Measurements from ENCODE around the gene NRCAM. TPM values are rescaled to one million over a fixed set of nuclear protein-coding genes. Genes with fewer than 3 reads are reported as not detected.

The NRCAM gene
- total RNA-seq, 2 donors from 2014 or later: 17.9 to 28.2 TPM

DNA sequence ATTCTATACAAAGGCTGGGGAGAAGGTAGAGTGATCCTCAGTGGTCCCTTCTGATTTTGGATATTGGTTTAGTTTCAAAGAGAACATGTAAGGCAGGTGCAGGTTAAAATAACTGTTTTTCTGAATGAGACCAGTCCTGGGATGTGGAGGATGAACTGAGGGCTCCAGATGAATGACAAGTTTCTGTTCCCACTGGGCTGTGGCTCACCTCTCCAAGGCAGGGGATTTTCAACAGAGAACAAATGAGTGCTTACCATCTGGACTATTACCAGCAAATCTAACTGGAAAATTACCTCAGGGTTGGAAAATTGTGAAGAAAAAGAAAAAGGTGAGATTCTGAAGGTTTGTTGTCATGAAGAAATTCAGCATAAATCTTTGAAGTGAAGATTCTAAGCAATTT lies 334.1 kb downstream of the NRCAM start:
- no peaks in the 10 kb centered on the region for H3K27me3 Mint-ChIP-seq (ENCODE audit: insufficient read depth)
- no peaks in the 10 kb centered on the region for H3K4me1 ChIP-seq (ENCODE audit: control insufficient read depth, insufficient read depth, low read length)
- no peaks in the 10 kb centered on the region for H3K27me3 ChIP-seq (ENCODE audit: control insufficient read depth, insufficient read depth, low read length, poor library complexity, severe bottlenecking)
- no peaks in the 10 kb centered on the region for H3K4me1 Mint-ChIP-seq
- TF ChIP-seq, protein P1, sequence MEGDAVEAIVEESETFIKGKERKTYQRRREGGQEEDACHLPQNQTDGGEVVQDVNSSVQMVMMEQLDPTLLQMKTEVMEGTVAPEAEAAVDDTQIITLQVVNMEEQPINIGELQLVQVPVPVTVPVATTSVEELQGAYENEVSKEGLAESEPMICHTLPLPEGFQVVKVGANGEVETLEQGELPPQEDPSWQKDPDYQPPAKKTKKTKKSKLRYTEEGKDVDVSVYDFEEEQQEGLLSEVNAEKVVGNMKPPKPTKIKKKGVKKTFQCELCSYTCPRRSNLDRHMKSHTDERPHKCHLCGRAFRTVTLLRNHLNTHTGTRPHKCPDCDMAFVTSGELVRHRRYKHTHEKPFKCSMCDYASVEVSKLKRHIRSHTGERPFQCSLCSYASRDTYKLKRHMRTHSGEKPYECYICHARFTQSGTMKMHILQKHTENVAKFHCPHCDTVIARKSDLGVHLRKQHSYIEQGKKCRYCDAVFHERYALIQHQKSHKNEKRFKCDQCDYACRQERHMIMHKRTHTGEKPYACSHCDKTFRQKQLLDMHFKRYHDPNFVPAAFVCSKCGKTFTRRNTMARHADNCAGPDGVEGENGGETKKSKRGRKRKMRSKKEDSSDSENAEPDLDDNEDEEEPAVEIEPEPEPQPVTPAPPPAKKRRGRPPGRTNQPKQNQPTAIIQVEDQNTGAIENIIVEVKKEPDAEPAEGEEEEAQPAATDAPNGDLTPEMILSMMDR (conservative IDR thresholded peaks at IDR 0.05): no peak
- H3K9me3 Mint-ChIP-seq: no peaks in the 10 kb centered on the region
- H3K27ac ChIP-seq (ENCODE audit: low read depth, low read length): no peak overlapping the region
- no peaks in the 10 kb centered on the region for H3K36me3 Mint-ChIP-seq (ENCODE audit: low read depth)
- H3K27ac Mint-ChIP-seq: no peak overlapping the region
- H3K36me3 ChIP-seq (ENCODE audit: control insufficient read depth, insufficient read depth, low read length): no peaks in the 10 kb centered on the region
- H3K9me3 ChIP-seq (ENCODE audit: control insufficient read depth, low read length): no peaks in the 10 kb centered on the region
- no peak overlapping the region for H3K4me3 Mint-ChIP-seq
- H3K4me3 ChIP-seq (ENCODE audit: low read length): no peak overlapping the region
- H3K9ac ChIP-seq (ENCODE audit: extremely low read depth, low read length, poor library complexity, severe bottlenecking): no peak overlapping the region
- no peak for DNase-seq

DNA sequence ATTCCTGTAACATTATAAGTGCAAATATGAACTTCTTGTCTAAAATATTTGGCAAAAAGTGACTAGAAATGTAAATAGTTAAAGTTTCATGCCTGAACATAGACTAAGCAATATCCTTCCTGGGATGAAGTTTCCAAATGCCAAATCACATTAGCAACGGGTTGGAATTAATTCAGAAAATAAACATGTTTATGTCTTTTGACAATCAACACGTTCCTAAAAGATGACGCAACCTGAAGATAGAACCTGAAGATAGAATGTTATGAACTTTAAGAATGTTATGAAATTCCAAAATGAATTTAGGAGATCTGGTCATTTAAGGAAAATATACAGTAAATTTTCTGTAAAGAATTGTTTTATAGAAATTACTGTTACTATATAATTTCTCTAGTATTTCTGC lies 335.3 kb downstream of the NRCAM start:
- TF ChIP-seq, protein P1 (conservative IDR thresholded peaks at IDR 0.05): no peak
- Mint-ChIP-seq H3K27me3 (ENCODE audit: insufficient read depth) (no peaks in the 10 kb centered on the region), H3K27ac (no peak overlapping the region), H3K9me3 (no peaks in the 10 kb centered on the region), H3K36me3 (ENCODE audit: low read depth) (no peaks in the 10 kb centered on the region), H3K4me1 (no peaks in the 10 kb centered on the region), H3K4me3 (no peak overlapping the region)
- Histone ChIP-seq H3K27me3 (ENCODE audit: control insufficient read depth, insufficient read depth, low read length, poor library complexity, severe bottlenecking) (no peaks in the 10 kb centered on the region), H3K36me3 (ENCODE audit: control insufficient read depth, insufficient read depth, low read length) (no peaks in the 10 kb centered on the region), H3K9me3 (ENCODE audit: control insufficient read depth, low read length) (no peaks in the 10 kb centered on the region), H3K4me1 (ENCODE audit: control insufficient read depth, insufficient read depth, low read length) (no peaks in the 10 kb centered on the region), H3K27ac (ENCODE audit: low read depth, low read length) (no peak overlapping the region), H3K9ac (ENCODE audit: extremely low read depth, low read length, poor library complexity, severe bottlenecking) (no peak overlapping the region), H3K4me3 (ENCODE audit: low read length) (no peak overlapping the region)
- DNase-seq: no peak
- WGBS, 2 experiments (ENCODE audit: insufficient coverage in 1 of 2, insufficient read length in 1 of 2): 91 to 100% methylated on average over 2 to 3 of the region's 3 CpGs

DNA sequence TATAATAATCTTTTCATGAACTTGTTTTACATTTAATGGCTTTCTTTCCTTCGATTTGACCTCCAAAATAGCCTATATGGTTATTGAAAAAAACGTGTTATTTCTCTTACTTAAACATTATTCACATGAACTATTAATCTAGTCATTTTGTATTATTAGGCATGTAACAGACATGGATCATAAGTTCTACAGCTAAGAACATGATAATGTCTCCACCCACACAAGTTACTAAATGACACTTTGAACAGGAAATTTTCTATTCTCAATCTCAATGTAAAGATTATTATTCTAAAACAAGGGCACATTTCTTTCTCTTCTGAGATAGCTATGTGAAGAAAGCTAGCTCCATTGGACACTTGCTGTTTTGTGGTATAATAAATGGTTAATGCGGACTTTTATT lies 336.0 kb downstream of the NRCAM start:
- no peaks in the 10 kb centered on the region for H3K9me3 Mint-ChIP-seq
- H3K36me3 ChIP-seq (ENCODE audit: control insufficient read depth, insufficient read depth, low read length): no peaks in the 10 kb centered on the region
- H3K4me1 ChIP-seq (ENCODE audit: control insufficient read depth, insufficient read depth, low read length): no peaks in the 10 kb centered on the region
- no peaks in the 10 kb centered on the region for H3K36me3 Mint-ChIP-seq (ENCODE audit: low read depth)
- H3K27ac ChIP-seq (ENCODE audit: low read depth, low read length): no peak overlapping the region
- WGBS, 2 experiments (ENCODE audit: insufficient coverage in 1 of 2, insufficient read length in 1 of 2): 95% methylated on average over 2 of the region's 3 CpGs; no CpG with 5 or more reads in 1 of the 2 experiments
- H3K4me3 Mint-ChIP-seq: no peak overlapping the region
- no peak overlapping the region for H3K27ac Mint-ChIP-seq
- H3K27me3 Mint-ChIP-seq (ENCODE audit: insufficient read depth): no peaks in the 10 kb centered on the region
- no peak overlapping the region for H3K9ac ChIP-seq (ENCODE audit: extremely low read depth, low read length, poor library complexity, severe bottlenecking)
- no peaks in the 10 kb centered on the region for H3K4me1 Mint-ChIP-seq
- TF ChIP-seq, protein P1 (conservative IDR thresholded peaks at IDR 0.05): no peak
- DNase-seq: no peak
- no peak overlapping the region for H3K4me3 ChIP-seq (ENCODE audit: low read length)
- H3K27me3 ChIP-seq (ENCODE audit: control insufficient read depth, insufficient read depth, low read length, poor library complexity, severe bottlenecking): no peaks in the 10 kb centered on the region
- H3K9me3 ChIP-seq (ENCODE audit: control insufficient read depth, low read length): no peaks in the 10 kb centered on the region
